Measurements from ENCODE around the gene SMARCA2.

GRCh38 chr9:2150338-2150737, 135.2 kb downstream of the SMARCA2 start:
- TF ChIP-seq CTCF (IDR thresholded peaks at IDR 0.05; ENCODE audit: low read length) (no peak), EZH2 (optimal IDR thresholded peaks at IDR 0.05; ENCODE audit: low read depth, low read length) (no peak), EZH2phosphoT487 (IDR thresholded peaks at IDR 0.05; ENCODE audit: low read length) (no peak)

All from MM.1S (cell line).